ENCODE results near the gene ACP7. TPM values are rescaled to one million over a fixed set of nuclear protein-coding genes. Genes with fewer than 3 reads are reported as not detected.
"Not testable (repeated sequence)": the region's sequence is repeated elsewhere in the genome, so short reads cannot be mapped to it uniquely, and the experiment has no call there.

The ACP7 gene
- total RNA-seq, 1 donor from 2014 or later: not detected

DNA sequence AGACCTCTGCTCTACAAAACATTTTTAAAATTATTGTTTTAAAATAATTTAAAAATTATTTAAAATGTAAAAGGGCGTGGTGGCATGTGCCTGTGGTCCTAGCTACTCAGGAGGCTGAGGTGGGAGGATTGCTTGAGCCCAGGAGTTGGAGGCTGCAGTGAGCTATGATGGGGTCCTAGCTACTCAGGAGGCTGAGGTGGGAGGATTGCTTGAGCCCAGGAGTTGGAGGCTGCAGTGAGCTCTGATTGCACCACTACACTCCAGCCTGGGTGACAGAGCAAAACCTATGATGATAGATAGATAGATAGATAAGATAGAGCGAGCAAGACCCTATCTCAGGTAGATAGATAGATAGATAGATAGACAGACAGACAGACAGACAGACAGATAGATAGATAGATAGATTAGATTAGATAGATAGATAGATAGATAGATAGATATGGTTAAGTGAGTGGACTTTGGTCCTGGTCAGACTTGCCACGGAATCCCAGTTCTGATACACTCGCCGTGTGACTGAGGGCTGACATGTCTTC, 59.7 kb downstream of the ACP7 start:
- intact Hi-C loops (cut with micrococcal nuclease); H3K9me3 Mint-ChIP-seq; H3K4me1 Mint-ChIP-seq (ENCODE audit: low read depth): not testable (repeated sequence)

GRCh38 chr19:39144290-39145071, 60.3 kb downstream of the ACP7 start:
- Mint-ChIP-seq H3K9me3 (no peaks in the 10 kb centered on the region), H3K4me3 (ENCODE audit: low read depth) (no peak overlapping the region), H3K4me1 (ENCODE audit: low read depth) (peaks cover 3% of the 10 kb centered on the region), H3K27ac (no peak overlapping the region), H3K36me3 (ENCODE audit: low read depth) (peaks cover 3% of the 10 kb centered on the region), H3K27me3 (ENCODE audit: low read depth) (no peaks in the 10 kb centered on the region)
- intact Hi-C loops (cut with micrococcal nuclease): no loop called here
- no peak for DNase-seq (ENCODE audit: low spot score)

More for the DNA sequence above, 59.7 kb downstream of the ACP7 start:
- H3K27ac Mint-ChIP-seq; H3K36me3 Mint-ChIP-seq (ENCODE audit: low read depth); H3K27me3 Mint-ChIP-seq (ENCODE audit: low read depth); DNase-seq (ENCODE audit: low spot score); H3K4me3 Mint-ChIP-seq (ENCODE audit: low read depth): not testable (repeated sequence)

- Mint-ChIP-seq H3K36me3 (ENCODE audit: low read depth) (peaks cover 3% of the 10 kb centered on the region), H3K27me3 (ENCODE audit: low read depth) (no peaks in the 10 kb centered on the region), H3K9me3 (no peaks in the 10 kb centered on the region), H3K4me1 (ENCODE audit: low read depth) (peaks cover 3% of the 10 kb centered on the region), H3K4me3 (ENCODE audit: low read depth) (no peak overlapping the region), H3K27ac (no peak overlapping the region)
- DNase-seq (ENCODE audit: low spot score): no peak
- intact Hi-C loops (cut with micrococcal nuclease): no loop called here
Measured at GRCh38 chr19:39145180-39145953, 61.2 kb downstream of the ACP7 start.

GRCh38 chr19:39146091-39146490, 61.9 kb downstream of the ACP7 start:
- no peaks in the 10 kb centered on the region for H3K27me3 Mint-ChIP-seq (ENCODE audit: low read depth)
- no peak for DNase-seq (ENCODE audit: low spot score)
- no peaks in the 10 kb centered on the region for H3K9me3 Mint-ChIP-seq
- peaks cover 3% of the 10 kb centered on the region for H3K36me3 Mint-ChIP-seq (ENCODE audit: low read depth)
- no peak overlapping the region for H3K4me3 Mint-ChIP-seq (ENCODE audit: low read depth)
- H3K27ac Mint-ChIP-seq: no peak overlapping the region
- H3K4me1 Mint-ChIP-seq (ENCODE audit: low read depth): peaks cover 3% of the 10 kb centered on the region
- intact Hi-C loops (cut with micrococcal nuclease): no loop called here

GRCh38 chr19:39146686-39147450, 62.7 kb downstream of the ACP7 start:
- intact Hi-C loops (cut with micrococcal nuclease): no loop called here
- Mint-ChIP-seq H3K4me3 (ENCODE audit: low read depth) (no peak overlapping the region), H3K4me1 (ENCODE audit: low read depth) (peaks cover 3% of the 10 kb centered on the region), H3K27ac (no peak overlapping the region), H3K36me3 (ENCODE audit: low read depth) (peaks cover 3% of the 10 kb centered on the region), H3K9me3 (no peaks in the 10 kb centered on the region), H3K27me3 (ENCODE audit: low read depth) (no peaks in the 10 kb centered on the region)
- no peak for DNase-seq (ENCODE audit: low spot score)

DNA sequence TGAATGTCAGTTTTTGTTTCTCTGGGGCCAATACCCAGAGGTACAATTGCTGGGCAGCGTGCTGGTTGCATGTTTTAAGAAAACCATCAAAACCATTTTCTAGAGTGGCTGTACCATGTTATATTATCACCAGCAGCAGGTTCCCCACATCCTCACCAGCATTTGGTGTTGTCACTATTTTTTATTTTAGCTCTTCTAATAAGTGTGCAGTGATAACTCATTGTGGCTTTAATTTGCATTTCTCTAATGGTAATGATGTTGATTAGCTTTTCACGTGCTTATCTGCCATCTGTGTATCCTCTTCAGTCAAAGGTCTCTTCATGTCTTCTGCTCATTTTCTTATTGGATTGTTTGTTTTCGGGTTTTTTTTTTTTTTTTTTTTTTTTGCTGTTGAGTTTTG, 63.3 kb downstream of the ACP7 start:
- no peak overlapping the region for H3K27ac Mint-ChIP-seq
- no peak overlapping the region for H3K4me3 Mint-ChIP-seq (ENCODE audit: low read depth)
- H3K9me3 Mint-ChIP-seq: no peaks in the 10 kb centered on the region
- no peak for DNase-seq (ENCODE audit: low spot score)
- no peaks in the 10 kb centered on the region for H3K27me3 Mint-ChIP-seq (ENCODE audit: low read depth)
- H3K36me3 Mint-ChIP-seq (ENCODE audit: low read depth): peaks cover 3% of the 10 kb centered on the region
- H3K4me1 Mint-ChIP-seq (ENCODE audit: low read depth): peaks cover 3% of the 10 kb centered on the region
- intact Hi-C loops (cut with micrococcal nuclease): no loop called here

GRCh38 chr19:39148939-39149529, 64.9 kb downstream of the ACP7 start:
- Mint-ChIP-seq H3K9me3 (no peaks in the 10 kb centered on the region), H3K27ac (no peak overlapping the region), H3K36me3 (ENCODE audit: low read depth) (peaks cover 3% of the 10 kb centered on the region), H3K4me1 (ENCODE audit: low read depth) (peaks cover 6% of the 10 kb centered on the region), H3K4me3 (ENCODE audit: low read depth) (no peak overlapping the region), H3K27me3 (ENCODE audit: low read depth) (no peaks in the 10 kb centered on the region)
- intact Hi-C loops (cut with micrococcal nuclease): no loop called here
- no peak for DNase-seq (ENCODE audit: low spot score)

DNA sequence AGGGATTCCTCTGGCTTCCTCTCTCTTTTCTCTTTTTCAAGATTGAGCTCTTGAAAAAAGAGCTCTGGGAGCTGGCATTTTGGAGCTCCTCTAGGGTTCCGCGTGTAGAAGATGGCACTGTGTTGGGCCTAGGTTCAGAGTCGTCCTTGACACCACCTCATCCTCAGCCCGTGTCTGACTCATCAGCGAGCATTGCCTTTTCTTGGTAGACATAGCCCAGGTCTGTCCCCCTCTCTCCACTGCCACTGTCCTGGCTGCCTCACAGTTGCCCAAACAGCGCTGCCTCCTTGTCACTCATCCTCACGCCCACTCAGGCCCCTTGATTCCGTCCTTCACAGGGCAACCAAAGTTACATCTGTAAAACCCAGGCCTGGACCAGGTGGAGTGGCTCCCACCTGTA, 66.1 kb downstream of the ACP7 start:
- no peak for DNase-seq (ENCODE audit: low spot score)
- H3K4me1 Mint-ChIP-seq (ENCODE audit: low read depth): peaks cover 8% of the 10 kb centered on the region
- no peaks in the 10 kb centered on the region for H3K9me3 Mint-ChIP-seq
- no peaks in the 10 kb centered on the region for H3K27me3 Mint-ChIP-seq (ENCODE audit: low read depth)
- H3K4me3 Mint-ChIP-seq (ENCODE audit: low read depth): no peak overlapping the region
- peaks cover 3% of the 10 kb centered on the region for H3K36me3 Mint-ChIP-seq (ENCODE audit: low read depth)
- no peak overlapping the region for H3K27ac Mint-ChIP-seq
- intact Hi-C loops (cut with micrococcal nuclease): no loop called here

GRCh38 chr19:39150807-39151600, 66.8 kb downstream of the ACP7 start:
- intact Hi-C loops (cut with micrococcal nuclease): no loop called here
- Mint-ChIP-seq H3K27ac (no peak overlapping the region), H3K9me3 (no peaks in the 10 kb centered on the region), H3K36me3 (ENCODE audit: low read depth) (peaks cover 3% of the 10 kb centered on the region), H3K4me1 (ENCODE audit: low read depth) (peaks cover 8% of the 10 kb centered on the region), H3K4me3 (ENCODE audit: low read depth) (no peak overlapping the region), H3K27me3 (ENCODE audit: low read depth) (no peaks in the 10 kb centered on the region)
- no peak for DNase-seq (ENCODE audit: low spot score)

DNA sequence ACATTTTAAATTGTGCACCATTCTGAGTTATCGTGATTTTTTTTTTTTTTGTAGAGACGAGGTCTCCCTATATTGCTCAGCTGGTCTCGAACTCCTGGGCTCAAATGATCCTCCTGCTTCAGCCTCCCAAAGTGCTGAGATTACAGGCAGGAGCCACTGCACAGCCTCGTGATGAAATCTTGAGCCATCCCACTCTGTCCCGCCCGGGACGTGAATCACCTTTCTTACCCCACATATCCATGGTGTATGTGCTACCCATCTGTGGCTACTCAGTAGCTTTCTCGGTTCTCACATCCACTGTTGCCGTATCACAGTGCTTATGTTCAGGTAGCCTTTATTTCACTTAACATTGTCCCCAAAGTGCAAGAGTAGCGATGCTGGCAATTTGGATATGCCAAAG, 67.9 kb downstream of the ACP7 start:
- no peaks in the 10 kb centered on the region for H3K27me3 Mint-ChIP-seq (ENCODE audit: low read depth)
- peaks cover 3% of the 10 kb centered on the region for H3K36me3 Mint-ChIP-seq (ENCODE audit: low read depth)
- no peak for DNase-seq (ENCODE audit: low spot score)
- H3K4me1 Mint-ChIP-seq (ENCODE audit: low read depth): peaks cover 11% of the 10 kb centered on the region
- no peak overlapping the region for H3K4me3 Mint-ChIP-seq (ENCODE audit: low read depth)
- H3K9me3 Mint-ChIP-seq: no peaks in the 10 kb centered on the region
- intact Hi-C loops (cut with micrococcal nuclease): no loop called here
- H3K27ac Mint-ChIP-seq: no peak overlapping the region

- intact Hi-C loops (cut with micrococcal nuclease): no loop called here
- peaks cover 13% of the 10 kb centered on the region for H3K4me1 Mint-ChIP-seq (ENCODE audit: low read depth)
- no peaks in the 10 kb centered on the region for H3K9me3 Mint-ChIP-seq
- H3K27me3 Mint-ChIP-seq (ENCODE audit: low read depth): no peaks in the 10 kb centered on the region
- H3K36me3 Mint-ChIP-seq (ENCODE audit: low read depth): no peaks in the 10 kb centered on the region
- H3K27ac Mint-ChIP-seq: no peak overlapping the region
- H3K4me3 Mint-ChIP-seq (ENCODE audit: low read depth): no peak overlapping the region
- no peak for DNase-seq (ENCODE audit: low spot score)
Measured at GRCh38 chr19:39154100-39154628, 70.0 kb downstream of the ACP7 start.

All from activated T-helper 2 cell treated with anti-CD3 and anti-CD28 coated beads, Interferon-gamma antibody, Interleukin-2, Interleukin-4, amounts not matched to agents 10 μg/mL and 5 μg/mL and 100 μg/mL, durations not matched to agents 14 hours and 24 hours and 36 hours (primary cell).